H1 (cell line): ENCODE data around the gene RTKN. TPM values are rescaled to one million over a fixed set of nuclear protein-coding genes. Genes with fewer than 3 reads are reported as not detected.
"Not testable (repeated sequence)": the region's sequence is repeated elsewhere in the genome, so short reads cannot be mapped to it uniquely, and the experiment has no call there.

ENCODE experiments used
- CTCF ChIA-PET: fragments of 300-600 bp; sonication (Branson Sonifier 250); formaldehyde crosslinking; loops from one replicate; lab custom pipeline; 2021; ENCODE audit not compliant: partially characterized antibody; lab: Charles Lee
- POLR2A ChIA-PET: fragments of 300-600 bp; sonication (Branson Sonifier 250); formaldehyde crosslinking; loops from one replicate; lab custom pipeline; 2021; ENCODE audit warnings: inconsistent platforms; ENCODE audit not compliant: partially characterized antibody; lab: Charles Lee
- DNase-seq, 2 experiments: peaks; one replicate each; pipeline versions ENCODE4 v3.0.0 to v3.0.0-alpha.2; 2010 to 2022; ENCODE audit warnings: low spot score in 2 of 2, low read depth in 1 of 2, mixed read lengths in 1 of 2
- FAIRE-seq: peaks from 2 replicates; lab custom pipeline; 2011; peaks lifted over from hg19 to GRCh38; lab: Jason Lieb, UNC
- H2AFZ ChIP-seq: 2 replicates; pipeline ENCODE4 v1.8.1; 2012; ENCODE audit warnings: low read length, inconsistent platforms
- H2AK5ac ChIP-seq: 2 replicates; pipeline ENCODE4 v1.6.1; 2013; ENCODE audit warnings: low read depth, low read length
- H2BK120ac ChIP-seq: replicated peaks from 2 replicates; pipeline ENCODE3; 2013; ENCODE audit warnings: low read depth, low read length, inconsistent platforms
- H2BK12ac ChIP-seq: 2 replicates; pipeline ENCODE4 v1.6.1; 2013; ENCODE audit warnings: low read depth, low read length
- H2BK15ac ChIP-seq: 2 replicates; pipeline ENCODE4 v1.6.1; 2013; ENCODE audit warnings: low read length
- H2BK20ac ChIP-seq: 2 replicates; pipeline ENCODE4 v1.6.1; 2013; ENCODE audit warnings: low read length
- H2BK5ac ChIP-seq: 2 replicates; pipeline ENCODE4 v1.6.1; 2013; ENCODE audit warnings: low read depth, low read length
- H3K14ac ChIP-seq: 2 replicates; pipeline ENCODE4 v1.6.1; 2013; ENCODE audit warnings: inconsistent platforms; ENCODE audit not compliant: insufficient read length
- H3K18ac ChIP-seq: 2 replicates; pipeline ENCODE4 v1.6.1; 2013; ENCODE audit warnings: low read length; ENCODE audit errors: extremely low read depth
- H3K23ac ChIP-seq: 2 replicates; pipeline ENCODE4 v1.6.1; 2013; ENCODE audit warnings: inconsistent platforms; ENCODE audit not compliant: insufficient read length
- H3K23me2 ChIP-seq: 2 replicates; pipeline ENCODE4 v1.6.1; 2013; ENCODE audit warnings: low read depth, low read length
- H3K27ac ChIP-seq: 2 replicates; pipeline ENCODE4 v1.6.1; 2011; ENCODE audit warnings: low read depth, low read length, inconsistent platforms
- H3K27me3 ChIP-seq, 4 experiments: replicated peaks in 1 of 4; 1 replicate in 1 of 4; 2 replicates in 3 of 4; pipeline versions ENCODE4 v1.6.1 to v1.8.1; 2011 to 2013; ENCODE audit warnings: low read length in 3 of 4, mild to moderate bottlenecking in 3 of 4, inconsistent platforms in 2 of 4, mixed read lengths in 2 of 4, moderate library complexity in 1 of 4; ENCODE audit not compliant: control insufficient read depth in 3 of 4, insufficient read depth in 3 of 4; ENCODE audit errors: extremely low read depth in 1 of 4
- H3K36me3 ChIP-seq, 4 experiments: 2 replicates each; pipeline versions ENCODE4 v1.6.1 to v1.8.1; 2011 to 2013; ENCODE audit warnings: mild to moderate bottlenecking in 4 of 4, low read length in 3 of 4, moderate library complexity in 2 of 4, control low read depth in 1 of 4, inconsistent platforms in 1 of 4; ENCODE audit not compliant: insufficient read depth in 4 of 4, control insufficient read depth in 2 of 4
- H3K4ac ChIP-seq: replicated peaks from 2 replicates; pipeline ENCODE3; 2013; ENCODE audit warnings: low read length, low read depth, mixed read lengths, inconsistent platforms; ENCODE audit not compliant: insufficient read length
- H3K4me1 ChIP-seq, 4 experiments: replicated peaks in 1 of 4; 1 replicate in 1 of 4; 2 replicates in 3 of 4; pipeline versions ENCODE4 v1.6.1 to v1.8.1; 2011 to 2013; ENCODE audit warnings: low read length in 3 of 4, inconsistent platforms in 2 of 4, mixed read lengths in 1 of 4; ENCODE audit not compliant: insufficient read depth in 4 of 4, control insufficient read depth in 3 of 4
- H3K4me2 ChIP-seq, 2 experiments: 2 replicates each; pipeline versions ENCODE4 v1.6.1 to v1.8.1; 2011 to 2013; ENCODE audit warnings: low read depth in 2 of 2, low read length in 2 of 2, control low read depth in 1 of 2, inconsistent platforms in 1 of 2, mild to moderate bottlenecking in 1 of 2; ENCODE audit not compliant: insufficient read depth in 1 of 2
- H3K4me3 ChIP-seq, 4 experiments: fragments of 200-600, 300-600 bp in 1 of 4; sonication (generic), shearing (Covaris generic), sonication (Bioruptor Twin) in 1 of 4; 2 replicates each; pipeline versions ENCODE4 v1.5.1 to v1.8.1; 2011 to 2016; ENCODE audit warnings: low read length in 4 of 4, low read depth in 3 of 4, control low read depth in 2 of 4, inconsistent platforms in 2 of 4, mild to moderate bottlenecking in 2 of 4, mixed read lengths in 1 of 4, moderate library complexity in 1 of 4; ENCODE audit not compliant: insufficient read depth in 2 of 4; ENCODE audit errors: extremely low read depth in 1 of 4
- H3K56ac ChIP-seq: replicated peaks from 2 replicates; pipeline ENCODE3; 2013; ENCODE audit warnings: low read depth, mild to moderate bottlenecking, mixed read lengths, low read length, inconsistent platforms; ENCODE audit not compliant: insufficient read length
- H3K79me1 ChIP-seq: 2 replicates; pipeline ENCODE4 v1.6.1; 2013; ENCODE audit warnings: low read depth, low read length, control low read depth
- H3K79me2 ChIP-seq, 2 experiments: 2 replicates each; pipeline versions ENCODE4 v1.6.1 to v1.8.1; 2012 to 2013; ENCODE audit warnings: low read length in 2 of 2, mild to moderate bottlenecking in 2 of 2, inconsistent platforms in 1 of 2; ENCODE audit not compliant: insufficient read depth in 2 of 2, control insufficient read depth in 1 of 2
- H3K9ac ChIP-seq, 4 experiments: replicated peaks in 1 of 4; 1 replicate in 1 of 4; 2 replicates in 3 of 4; pipeline versions ENCODE4 v1.6.1 to v1.8.1; 2011 to 2013; ENCODE audit warnings: low read depth in 3 of 4, low read length in 3 of 4, control low read depth in 2 of 4, mild to moderate bottlenecking in 2 of 4, moderate library complexity in 2 of 4, inconsistent platforms in 1 of 4; ENCODE audit errors: extremely low read depth in 1 of 4
- H3K9me3 ChIP-seq, 2 experiments: 2 replicates each; pipeline versions ENCODE4 v1.6.1 to v1.8.1; 2012 to 2013; ENCODE audit warnings: mild to moderate bottlenecking in 2 of 2, moderate library complexity in 2 of 2, control low read depth in 1 of 2, inconsistent platforms in 1 of 2, low read depth in 1 of 2, low read length in 1 of 2, mixed read lengths in 1 of 2; ENCODE audit not compliant: insufficient read depth in 2 of 2
- H4K20me1 ChIP-seq, 2 experiments: replicated peaks in 1 of 2; 2 replicates each; pipeline versions ENCODE3 to v1.8.1; 2011 to 2013; ENCODE audit warnings: inconsistent platforms in 2 of 2, low read length in 2 of 2, mild to moderate bottlenecking in 1 of 2; ENCODE audit not compliant: insufficient read depth in 2 of 2, control insufficient read depth in 1 of 2
- H4K5ac ChIP-seq: 2 replicates; pipeline ENCODE4 v1.6.1; 2013; ENCODE audit warnings: low read length, low read depth, mixed read lengths, inconsistent platforms; ENCODE audit not compliant: insufficient read length
- H4K8ac ChIP-seq: 2 replicates; pipeline ENCODE4 v1.8.0; 2013; ENCODE audit warnings: mild to moderate bottlenecking, moderate library complexity, low read length, inconsistent platforms; ENCODE audit not compliant: insufficient read depth; ENCODE audit errors: extremely low read depth
- H4K91ac ChIP-seq: replicated peaks from 2 replicates; pipeline ENCODE3; 2013; ENCODE audit warnings: low read length, mixed read lengths, inconsistent platforms; ENCODE audit not compliant: insufficient read length
- WGBS, 2 experiments: shearing (Covaris generic) in 1 of 2; methylation state at CpG; one replicate each; pipeline versions ENCODE4 v1.1.6 to v1.1.7; 2013 to 2015; ENCODE audit warnings: low lambda C conversion rate in 2 of 2, mixed read lengths in 2 of 2, inconsistent platforms in 1 of 2, low coverage in 1 of 2, missing lambda C conversion rate in 1 of 2; ENCODE audit not compliant: insufficient replicate concordance in 2 of 2, insufficient coverage in 1 of 2, insufficient read length in 1 of 2; ENCODE audit errors: extremely low coverage in 1 of 2, missing lambda C conversion rate in 1 of 2; 5-methylcytosine and 5-hydroxymethylcytosine counted together
- polyA plus RNA-seq, 7 experiments: library from polyadenylated mRNA; depleted of rRNA in 3 of 7; stranded (reverse) in 5 of 7; unstranded in 2 of 7; fragments of >200 nt in 5 of 7; fragments of 200-250 nt in 2 of 7; gene quantifications; 1 replicate in 5 of 7; 2 replicates in 1 of 7; 4 replicates in 1 of 7; pipeline versions ENCODE4 v1.2.1 to v1.2.3, GENCODE V29; 2011 to 2013; ENCODE audit warnings: missing spikeins in 2 of 7, mixed read lengths in 2 of 7
- total RNA-seq: library from RNA; stranded (reverse); fragmentation: NEBNext Ultra II Directional; extraction: Animal tissue kit (Norgen Biotek cat#: 25700); gene quantifications from 2 replicates; pipeline ENCODE4 v1.2.1, GENCODE V29; 2021

Gene RTKN
- total and polyA plus RNA-seq, 2 of the 8 experiments (the other 6 are each of a cell fraction or from before 2014, with no cell fraction given) = 40.2 to 54.1 TPM

DNA sequence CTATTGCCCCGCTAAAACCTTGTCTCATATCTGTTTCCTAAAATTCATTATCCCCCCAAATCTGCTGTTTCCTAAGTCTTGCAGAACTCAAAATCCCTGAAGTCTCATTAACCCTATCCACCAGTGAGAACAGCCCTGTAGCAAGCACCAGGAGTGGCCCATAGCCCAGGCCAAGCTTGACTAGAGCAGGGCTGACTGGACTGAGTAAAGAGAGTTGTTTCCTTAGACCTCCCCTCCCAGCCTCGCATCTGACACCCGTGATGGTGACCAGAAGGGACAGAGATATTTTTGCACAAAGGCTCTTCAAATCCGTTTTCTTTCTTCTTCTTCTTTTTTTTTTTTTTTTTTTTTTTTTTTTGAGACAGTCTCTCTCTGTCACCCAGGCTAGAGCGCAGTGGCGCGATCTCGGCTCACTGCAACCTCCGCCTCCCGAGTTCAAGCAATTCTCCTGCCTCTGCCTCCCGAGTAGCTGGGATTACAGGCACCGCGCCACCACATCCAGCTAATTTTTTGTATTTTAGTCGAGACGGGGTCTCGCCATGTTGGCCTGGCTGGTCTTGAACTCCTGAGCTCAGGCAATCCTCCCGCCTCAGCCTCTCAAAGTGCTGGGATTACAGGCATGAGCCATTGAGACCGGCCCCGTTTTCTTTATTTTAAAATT lies 21.2 kb downstream of the RTKN start:
- H3K23ac ChIP-seq, DNase-seq, H3K27ac ChIP-seq, H3K4me1 ChIP-seq, H2BK12ac ChIP-seq, H3K79me1 ChIP-seq, H3K14ac ChIP-seq, H2BK15ac ChIP-seq, H4K5ac ChIP-seq, H3K56ac ChIP-seq, H2BK120ac ChIP-seq, H3K4ac ChIP-seq, H3K79me2 ChIP-seq, H2AFZ ChIP-seq, H2BK20ac ChIP-seq, H4K8ac ChIP-seq, H3K18ac ChIP-seq, H2BK5ac ChIP-seq, H4K91ac ChIP-seq, H3K9me3 ChIP-seq, H3K27me3 ChIP-seq, H3K9ac ChIP-seq, FAIRE-seq: not testable (repeated sequence)
- Histone ChIP-seq H3K23me2 (peaks cover 10% of the 10 kb centered on the region), H3K36me3 (peaks cover 0 to 12% (median 3%) of the 10 kb centered on the region in 4 experiments; a peak in 6 of 8 replicates), H4K20me1 (peaks cover 0 to 10% of the 10 kb centered on the region in 2 experiments), H3K4me3 (peak overlapping the region; percentile 51 to 92 (median 74); a peak in 4 of 8 replicates), H2AK5ac (0 out of 2 replicates have a peak overlapping the region, but pooled peaks have one; percentile 25), H3K4me2 (peak overlapping the region; percentile 74 to 97; a peak in 3 of 4 replicates)
- CTCF ChIA-PET = interaction anchor here (0.6 to 1.3 kb wide), 2 partner anchors 54 to 126 kb away, joined by 3 to 4 read pairs; no protein-coding TSS in a partner anchor
- POLR2A ChIA-PET = interaction anchor here (0.7 to 3.5 kb wide), 14 partner anchors 8 to 62 kb away, joined by 3 to 24 read pairs (median 4); partner anchors contain the start of genes INO80B and WBP1
- WGBS, 2 experiments = 77% methylated on average over 11 of the region's 19 CpGs; no CpG with 5 or more reads in 1 of the 2 experiments
